BLaER1 (cell line): ENCODE data around the gene NOXO1.

Source experiments
- H3K27ac ChIP-seq: shearing (Covaris generic); formaldehyde crosslinking; 2 replicates; pipeline ENCODE4 v1.8.1; 2022
- H3K27me3 ChIP-seq: shearing (Covaris generic); formaldehyde crosslinking; 2 replicates; pipeline ENCODE4 v1.8.1; 2022
- H3K36me3 ChIP-seq: shearing (Covaris generic); formaldehyde crosslinking; 2 replicates; pipeline ENCODE4 v1.8.1; 2022
- H3K4me1 ChIP-seq: shearing (Covaris generic); formaldehyde crosslinking; 2 replicates; pipeline ENCODE4 v1.8.1; 2022
- H3K4me2 ChIP-seq: shearing (Covaris generic); formaldehyde crosslinking; 2 replicates; pipeline ENCODE4 v1.8.1; 2022
- H3K4me3 ChIP-seq: shearing (Covaris generic); formaldehyde crosslinking; 2 replicates; pipeline ENCODE4 v1.8.1; 2022
- H3K9ac ChIP-seq: shearing (Covaris generic); formaldehyde crosslinking; 2 replicates; pipeline ENCODE4 v1.8.1; 2022
- H3K9me3 ChIP-seq: shearing (Covaris generic); formaldehyde crosslinking; 2 replicates; pipeline ENCODE4 v1.8.1; 2022
- H4K20me1 ChIP-seq: shearing (Covaris generic); formaldehyde crosslinking; 2 replicates; pipeline ENCODE4 v1.8.1; 2022
- Cebpa-rat ChIP-seq: shearing (Covaris generic); IDR thresholded peaks from 2 replicates; pipeline ENCODE4 v1.8.1; 2022

Gene NOXO1

GRCh38 chr16:1982013-1982433 lies 754 bp upstream of the NOXO1 start:
- Histone ChIP-seq H3K4me2 (no peak overlapping the region), H3K27me3 (peaks cover 68% of the 10 kb centered on the region), H3K27ac (no peak overlapping the region), H3K4me3 (no peak overlapping the region), H4K20me1 (peaks cover 66% of the 10 kb centered on the region), H3K4me1 (peaks cover 42% of the 10 kb centered on the region), H3K9ac (no peak overlapping the region), H3K36me3 (peaks cover 45% of the 10 kb centered on the region), H3K9me3 (no peaks in the 10 kb centered on the region)
- no peak for TF ChIP-seq Cebpa-rat

- TF ChIP-seq Cebpa-rat = no peak
- H3K36me3 ChIP-seq = peaks cover 45% of the 10 kb centered on the region
- no peaks in the 10 kb centered on the region for H3K9me3 ChIP-seq
- H4K20me1 ChIP-seq = peaks cover 68% of the 10 kb centered on the region
- H3K27me3 ChIP-seq = peaks cover 68% of the 10 kb centered on the region
- H3K4me3 ChIP-seq = no peak overlapping the region
- no peak overlapping the region; the same call in 1 of the 2 replicates for H3K4me2 ChIP-seq
- no peak overlapping the region for H3K9ac ChIP-seq
- peaks cover 37% of the 10 kb centered on the region for H3K4me1 ChIP-seq
- no peak overlapping the region for H3K27ac ChIP-seq
These were observed 540 bp downstream of the NOXO1 start for GRCh38 chr16:1980770-1981087.

- Histone ChIP-seq H3K36me3 (peaks cover 45% of the 10 kb centered on the region), H3K9ac (no peak overlapping the region), H4K20me1 (peaks cover 68% of the 10 kb centered on the region), H3K27ac (no peak overlapping the region), H3K4me2 (no peak overlapping the region; the same call in 1 of the 2 replicates), H3K27me3 (peaks cover 68% of the 10 kb centered on the region), H3K9me3 (no peaks in the 10 kb centered on the region), H3K4me1 (peaks cover 32% of the 10 kb centered on the region), H3K4me3 (no peak overlapping the region)
- no peak for TF ChIP-seq Cebpa-rat
These were observed 1.1 kb downstream of the NOXO1 start for GRCh38 chr16:1980030-1980769.

- H3K27ac ChIP-seq = no peak overlapping the region
These were observed 1.8 kb downstream of the NOXO1 start for GRCh38 chr16:1979271-1980029.

GRCh38 chr16:1978476-1979120 lies 2.7 kb downstream of the NOXO1 start:
- Histone ChIP-seq H3K36me3 (peaks cover 61% of the 10 kb centered on the region), H3K4me2 (no peak overlapping the region), H4K20me1 (peaks cover 80% of the 10 kb centered on the region), H3K9ac (no peak overlapping the region), H3K27me3 (peaks cover 61% of the 10 kb centered on the region), H3K4me3 (no peak overlapping the region), H3K9me3 (no peaks in the 10 kb centered on the region), H3K4me1 (peaks cover 26% of the 10 kb centered on the region), H3K27ac (no peak overlapping the region)
- TF ChIP-seq Cebpa-rat = no peak

More at GRCh38 chr16:1979271-1980029, 1.8 kb downstream of the NOXO1 start:
- Histone ChIP-seq H3K9me3 (no peaks in the 10 kb centered on the region), H4K20me1 (peaks cover 71% of the 10 kb centered on the region), H3K4me1 (peaks cover 24% of the 10 kb centered on the region), H3K36me3 (peaks cover 53% of the 10 kb centered on the region), H3K27me3 (peaks cover 68% of the 10 kb centered on the region), H3K4me2 (no peak overlapping the region; the same call in 1 of the 2 replicates), H3K4me3 (no peak overlapping the region), H3K9ac (no peak overlapping the region)
- no peak for TF ChIP-seq Cebpa-rat

- H3K4me2 ChIP-seq = no peak overlapping the region
- H3K4me1 ChIP-seq = peaks cover 27% of the 10 kb centered on the region
- peaks cover 63% of the 10 kb centered on the region for H3K36me3 ChIP-seq
- TF ChIP-seq Cebpa-rat = no peak
- H4K20me1 ChIP-seq = peaks cover 87% of the 10 kb centered on the region
- no peak overlapping the region for H3K9ac ChIP-seq
- peaks cover 54% of the 10 kb centered on the region for H3K27me3 ChIP-seq
- no peak overlapping the region for H3K27ac ChIP-seq
- H3K4me3 ChIP-seq = no peak overlapping the region
- H3K9me3 ChIP-seq = no peaks in the 10 kb centered on the region
These were observed 3.4 kb downstream of the NOXO1 start for GRCh38 chr16:1977875-1978268.

- Histone ChIP-seq H4K20me1 (peaks cover 88% of the 10 kb centered on the region), H3K9ac (no peak overlapping the region), H3K4me3 (no peak overlapping the region), H3K4me2 (no peak overlapping the region), H3K27me3 (peaks cover 47% of the 10 kb centered on the region), H3K27ac (no peak overlapping the region), H3K9me3 (no peaks in the 10 kb centered on the region), H3K36me3 (peaks cover 63% of the 10 kb centered on the region), H3K4me1 (peaks cover 32% of the 10 kb centered on the region)
- no peak for TF ChIP-seq Cebpa-rat
These were observed 4.1 kb downstream of the NOXO1 start for GRCh38 chr16:1976951-1977874.

GRCh38 chr16:1976216-1976520 lies 5.1 kb downstream of the NOXO1 start:
- Histone ChIP-seq H3K36me3 (peaks cover 63% of the 10 kb centered on the region), H3K27ac (no peak overlapping the region), H3K4me1 (peaks cover 35% of the 10 kb centered on the region)

More at GRCh38 chr16:1976216-1976520, 5.1 kb downstream of the NOXO1 start:
- Histone ChIP-seq H3K9me3 (no peaks in the 10 kb centered on the region), H3K4me2 (no peak overlapping the region), H3K27me3 (peaks cover 37% of the 10 kb centered on the region), H3K9ac (no peak overlapping the region), H4K20me1 (peaks cover 80% of the 10 kb centered on the region), H3K4me3 (no peak overlapping the region)
- no peak for TF ChIP-seq Cebpa-rat
